NCI-H1436 (cell line): ENCODE measurements around the gene DIS3L2.

Experiments
- DNase-seq: peaks from one replicate; lab custom pipeline; 2025; lab: John Stamatoyannopoulos, UW

DIS3L2 gene

GRCh38 chr2:232263295-232263694 lies 301.8 kb downstream of the DIS3L2 start:
- no peak for DNase-seq

GRCh38 chr2:232264081-232264480 lies 302.6 kb downstream of the DIS3L2 start:
- no peak for DNase-seq

GRCh38 chr2:232265329-232265728 lies 303.8 kb downstream of the DIS3L2 start:
- DNase-seq, result no peak

- no peak for DNase-seq
Measured at GRCh38 chr2:232268636-232269165, 307.2 kb downstream of the DIS3L2 start.

- DNase-seq, result no peak
Measured at GRCh38 chr2:232269867-232270266, 308.4 kb downstream of the DIS3L2 start.

GRCh38 chr2:232273903-232274643 lies 312.6 kb downstream of the DIS3L2 start:
- DNase-seq, result no peak

- DNase-seq, result no peak
Measured at GRCh38 chr2:232275670-232276069, 314.2 kb downstream of the DIS3L2 start.

- DNase-seq, result no peak
Measured at GRCh38 chr2:232276084-232276732, 314.7 kb downstream of the DIS3L2 start.

- no peak for DNase-seq
Measured at GRCh38 chr2:232276733-232277313, 315.3 kb downstream of the DIS3L2 start.

- DNase-seq, result no peak
Measured at GRCh38 chr2:232278534-232278933, 317.0 kb downstream of the DIS3L2 start.

- no peak for DNase-seq
Measured at GRCh38 chr2:232280341-232280740, 318.8 kb downstream of the DIS3L2 start.

- no peak for DNase-seq
Measured at GRCh38 chr2:232281858-232282507, 320.5 kb downstream of the DIS3L2 start.

- no peak for DNase-seq
Measured at GRCh38 chr2:232282508-232283055, 321.1 kb downstream of the DIS3L2 start.

GRCh38 chr2:232286001-232286868 lies 324.7 kb downstream of the DIS3L2 start:
- no peak for DNase-seq

GRCh38 chr2:232287316-232287715 lies 325.8 kb downstream of the DIS3L2 start:
- no peak for DNase-seq

GRCh38 chr2:232288489-232289030 lies 327.0 kb downstream of the DIS3L2 start:
- DNase-seq, result no peak

GRCh38 chr2:232290668-232291067 lies 329.2 kb downstream of the DIS3L2 start:
- DNase-seq, result no peak

- no peak for DNase-seq
Measured at GRCh38 chr2:232291343-232291742, 329.8 kb downstream of the DIS3L2 start.

- DNase-seq, result peak; percentile 7
Measured at GRCh38 chr2:232292395-232293154, 331.1 kb downstream of the DIS3L2 start.

GRCh38 chr2:232293191-232293590 lies 331.7 kb downstream of the DIS3L2 start:
- no peak for DNase-seq
